Parathyroid adenoma (tissue), 2 donors: Measurements from ENCODE around the gene CALHM6.

Experiments used
- H2AFZ ChIP-seq: fragments of 300-600 bp; sonication (generic); one replicate; pipeline ENCODE4 v1.7.0; 2017; ENCODE audit warnings: antibody characterized with exemption, mild to moderate bottlenecking
- H3K27ac ChIP-seq: fragments of 300-600 bp; sonication (generic); one replicate; pipeline ENCODE4 v1.7.0; 2017
- H3K27me3 ChIP-seq: fragments of 300-600 bp; sonication (generic); one replicate; pipeline ENCODE4 v1.7.0; 2017; ENCODE audit warnings: low read length; ENCODE audit not compliant: control insufficient read depth, insufficient read depth
- H3K36me3 ChIP-seq: fragments of 300-600 bp; sonication (generic); one replicate; pipeline ENCODE4 v1.7.0; 2017; ENCODE audit warnings: low read length; ENCODE audit not compliant: control insufficient read depth, insufficient read depth
- H3K4me1 ChIP-seq: fragments of 300-600 bp; sonication (generic); one replicate; pipeline ENCODE4 v1.7.0; 2017; ENCODE audit warnings: control low read depth
- H3K4me2 ChIP-seq: fragments of 300-600 bp; sonication (generic); one replicate; pipeline ENCODE4 v1.7.0; 2017; ENCODE audit warnings: low read length
- H3K4me3 ChIP-seq: fragments of 300-600 bp; sonication (generic); one replicate; pipeline ENCODE4 v1.7.0; 2017; ENCODE audit warnings: low read depth, low read length
- H3K79me2 ChIP-seq: fragments of 300-600 bp; sonication (generic); one replicate; pipeline ENCODE4 v1.7.0; 2017; ENCODE audit warnings: control low read depth
- H3K9ac ChIP-seq: fragments of 300-600 bp; sonication (generic); one replicate; pipeline ENCODE4 v1.7.0; 2017; ENCODE audit warnings: mild to moderate bottlenecking
- H3K9me3 ChIP-seq: fragments of 300-600 bp; sonication (generic); one replicate; pipeline ENCODE4 v1.7.0; 2017; ENCODE audit warnings: low read length; ENCODE audit not compliant: control insufficient read depth
- CTCF ChIP-seq: fragments of 300-600 bp; sonication (generic); IDR thresholded peaks from one replicate; pipeline ENCODE4 v1.7.0; 2017; ENCODE audit warnings: antibody characterized with exemption, mild to moderate bottlenecking
- donor health status: primary hyperparathyroidism.

CALHM6 gene

GRCh38 chr6:116512734-116513133 is 51.6 kb downstream of the CALHM6 start:
- peak overlapping the region; percentile 83 for H2AFZ ChIP-seq
- H3K27ac ChIP-seq, result peak overlapping the region; percentile 90
- peak overlapping the region; percentile 12 for H3K9ac ChIP-seq
- no peaks in the 10 kb centered on the region for H3K36me3 ChIP-seq
- no peak for TF ChIP-seq CTCF
- no peaks in the 10 kb centered on the region for H3K9me3 ChIP-seq
- no peaks in the 10 kb centered on the region for H3K27me3 ChIP-seq
- peaks cover 9% of the 10 kb centered on the region for H3K4me1 ChIP-seq
- peak overlapping the region; percentile 10 for H3K4me2 ChIP-seq
- H3K79me2 ChIP-seq, result no peaks in the 10 kb centered on the region
- peak overlapping the region; percentile 7 for H3K4me3 ChIP-seq
